HepG2 (cell line): ENCODE data around the gene ATP11A. TPM values are rescaled to one million over a fixed set of nuclear protein-coding genes. Genes with fewer than 3 reads are reported as not detected.

Experiments used
- CCDC6 ChIP-seq: sonication (generic); formaldehyde crosslinking; IDR thresholded peaks from 2 replicates; pipeline ENCODE4 v1.8.1; 2022; ENCODE audit warnings: mild to moderate bottlenecking, missing genetic modification reagents, moderate library complexity
- EP300 ChIP-seq, 3 experiments: sonication (generic) in 1 of 3; formaldehyde crosslinking in 1 of 3; IDR thresholded peaks; 2 replicates each; pipeline versions ENCODE4 v1.5.1 to v1.6.1; 2011 to 2020; ENCODE audit warnings: low read depth in 2 of 3, low read length in 2 of 3, borderline replicate concordance in 1 of 3, improper control_type of control experiment in 1 of 3, mild to moderate bottlenecking in 1 of 3, missing genetic modification reagents in 1 of 3, moderate library complexity in 1 of 3
- HDAC2 ChIP-seq: sonication (generic); formaldehyde crosslinking; IDR thresholded peaks from 2 replicates; pipeline ENCODE4 v1.4.0; 2020; ENCODE audit warnings: missing genetic modification reagents
- KLF11 ChIP-seq: IDR thresholded peaks from 2 replicates; pipeline ENCODE4 v1.6.1; 2016; ENCODE audit warnings: missing compliant biosample characterization
- MTA3 ChIP-seq: sonication (generic); formaldehyde crosslinking; IDR thresholded peaks from 2 replicates; pipeline ENCODE4 v1.4.0; 2020; ENCODE audit warnings: missing genetic modification reagents
- MXI1 ChIP-seq: IDR thresholded peaks from 3 replicates; pipeline ENCODE4 v1.6.1; 2012; ENCODE audit warnings: low read depth, low read length, inconsistent platforms, borderline replicate concordance
- RARG ChIP-seq: sonication (generic); formaldehyde crosslinking; IDR thresholded peaks from 2 replicates; pipeline ENCODE4 v1.4.0; 2020; ENCODE audit warnings: low read depth, mild to moderate bottlenecking, missing genetic modification reagents
- SALL1 ChIP-seq: sonication (generic); formaldehyde crosslinking; IDR thresholded peaks from 2 replicates; pipeline ENCODE4 v1.8.0; 2022; ENCODE audit warnings: mild to moderate bottlenecking, missing genetic modification reagents
- SNAI1 ChIP-seq: sonication (generic); formaldehyde crosslinking; IDR thresholded peaks from 2 replicates; pipeline ENCODE4 v1.5.0; 2020; ENCODE audit warnings: mild to moderate bottlenecking, missing genetic modification reagents, borderline replicate concordance
- TBX3 ChIP-seq: fragments of 450-650 bp; IDR thresholded peaks from 2 replicates; pipeline ENCODE4 v1.6.1; 2017; ENCODE audit warnings: antibody characterized with exemption, mild to moderate bottlenecking, inconsistent platforms, borderline replicate concordance
- ZEB1 ChIP-seq: IDR thresholded peaks from 2 replicates; pipeline ENCODE4 v1.6.1; 2012; ENCODE audit warnings: mild to moderate bottlenecking, low read depth, inconsistent platforms; ENCODE audit not compliant: insufficient replicate concordance
- ZFP36L2 ChIP-seq: sonication (generic); formaldehyde crosslinking; IDR thresholded peaks from 2 replicates; pipeline ENCODE4 v1.4.0; 2020; ENCODE audit warnings: missing genetic modification reagents
- ZFX ChIP-seq: sonication (generic); formaldehyde crosslinking; IDR thresholded peaks from 2 replicates; pipeline ENCODE4 v1.4.0; 2020; ENCODE audit warnings: mild to moderate bottlenecking, low read depth, missing genetic modification reagents, moderate library complexity
- ZSCAN22 ChIP-seq: sonication (generic); formaldehyde crosslinking; IDR thresholded peaks from 2 replicates; pipeline ENCODE4 v1.4.0; 2020; ENCODE audit warnings: mild to moderate bottlenecking, missing genetic modification reagents
- ZSCAN9 ChIP-seq: IDR thresholded peaks from 2 replicates; pipeline ENCODE4 v1.6.1; 2016; ENCODE audit warnings: borderline replicate concordance
- polyA plus RNA-seq, 8 experiments: library from polyadenylated mRNA; depleted of rRNA in 3 of 8; stranded (reverse) in 7 of 8; unstranded in 1 of 8; fragments of >200 nt; fragmentation: Illumina TruSeq in 4 of 8; extraction: Trizol in 4 of 8; gene quantifications; 2 replicates each; pipeline versions ENCODE4 v1.2.1 to v1.2.3, GENCODE V29; 2011 to 2016; ENCODE audit warnings: low read depth in 4 of 8, missing spikeins in 1 of 8, mixed read lengths in 1 of 8; ENCODE audit not compliant: insufficient read depth in 1 of 8
- total RNA-seq, 5 experiments: library from RNA; depleted of rRNA; stranded (reverse); fragments of >200 nt; fragmentation: Illumina TruSeq; extraction: Trizol; gene quantifications; 2 replicates each; pipeline ENCODE4 v1.2.3, GENCODE V29; 2016; ENCODE audit warnings: low read depth in 1 of 5
- TF ChIP-seq, protein P1 (sequence below): fragments of 450-650 bp; IDR thresholded peaks from 2 replicates; pipeline ENCODE4 v1.6.1; 2016
- TF ChIP-seq, protein P2 (sequence below): sonication (generic); formaldehyde crosslinking; IDR thresholded peaks from 2 replicates; pipeline ENCODE4 v1.5.1; 2020; ENCODE audit warnings: missing genetic modification reagents, mild to moderate bottlenecking, borderline replicate concordance
- TF ChIP-seq, protein P3 (sequence below): IDR thresholded peaks from 2 replicates; pipeline ENCODE4 v1.6.1; 2016; ENCODE audit warnings: missing compliant biosample characterization, missing genetic modification reagents, borderline replicate concordance
- TF ChIP-seq, protein P4 (sequence below): sonication (generic); formaldehyde crosslinking; IDR thresholded peaks from 2 replicates; pipeline ENCODE4 v1.5.1; 2020; ENCODE audit warnings: missing genetic modification reagents, mild to moderate bottlenecking, borderline replicate concordance
- TF ChIP-seq, protein P5 (sequence below): sonication (generic); formaldehyde crosslinking; IDR thresholded peaks from 2 replicates; pipeline ENCODE4 v1.4.0; 2020; ENCODE audit warnings: mild to moderate bottlenecking, missing genetic modification reagents

Gene ATP11A
- total and polyA plus RNA-seq, 2 of the 13 experiments (the other 11 are each of a cell fraction or from before 2014, with no cell fraction given), result 18.4 to 20.1 TPM

DNA sequence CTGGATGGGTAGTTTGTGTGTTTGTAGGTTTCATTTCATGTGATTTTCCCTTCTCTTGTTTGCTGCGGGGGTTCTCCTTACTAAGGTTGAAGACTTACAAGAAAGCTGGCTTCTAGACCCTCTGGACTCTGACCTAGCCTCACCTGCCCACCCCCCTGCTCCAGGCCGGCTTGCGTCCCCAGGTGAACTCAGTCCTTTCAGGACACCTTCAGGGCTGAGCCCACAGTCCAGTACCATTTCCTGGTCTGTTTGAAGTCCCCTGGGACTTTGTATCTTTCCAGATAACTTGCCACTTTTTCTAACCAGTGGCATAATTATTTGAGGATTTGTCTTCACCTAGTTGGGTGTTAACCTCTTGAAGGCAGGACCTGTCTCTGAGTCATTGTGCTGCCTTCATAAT is 227.9 kb downstream of the ATP11A start (continued):
- TF ChIP-seq ZEB1 (peak; percentile 40), MTA3 (CRISPR knock-in tag) (no peak), KLF11 (CRISPR knock-in tag) (no peak), ZFX (CRISPR knock-in tag) (no peak), RARG (CRISPR knock-in tag) (no peak), ZSCAN9 (CRISPR knock-in tag) (no peak), ZFP36L2 (no peak), HDAC2 (CRISPR knock-in tag) (0 out of 2 replicates have a peak, but pooled peaks have one; percentile 21), TBX3 (no peak), SALL1 (peak; percentile 40; the same call in 1 of the 2 replicates), MXI1 (no peak), SNAI1 (no peak), CCDC6 (CRISPR knock-in tag) (no peak), ZSCAN22 (CRISPR knock-in tag) (no peak), EP300 (IDR thresholded peaks at IDR 0.05; ENCODE audit: low read depth in 2 of 2, low read length in 2 of 2) (peak in 1 of 2 experiments; percentile 28; a peak in 1 of 4 replicates), EP300 (CRISPR knock-in tag; IDR thresholded peaks at IDR 0.05; ENCODE audit: borderline replicate concordance) (no peak)
- TF ChIP-seq, protein P1, sequence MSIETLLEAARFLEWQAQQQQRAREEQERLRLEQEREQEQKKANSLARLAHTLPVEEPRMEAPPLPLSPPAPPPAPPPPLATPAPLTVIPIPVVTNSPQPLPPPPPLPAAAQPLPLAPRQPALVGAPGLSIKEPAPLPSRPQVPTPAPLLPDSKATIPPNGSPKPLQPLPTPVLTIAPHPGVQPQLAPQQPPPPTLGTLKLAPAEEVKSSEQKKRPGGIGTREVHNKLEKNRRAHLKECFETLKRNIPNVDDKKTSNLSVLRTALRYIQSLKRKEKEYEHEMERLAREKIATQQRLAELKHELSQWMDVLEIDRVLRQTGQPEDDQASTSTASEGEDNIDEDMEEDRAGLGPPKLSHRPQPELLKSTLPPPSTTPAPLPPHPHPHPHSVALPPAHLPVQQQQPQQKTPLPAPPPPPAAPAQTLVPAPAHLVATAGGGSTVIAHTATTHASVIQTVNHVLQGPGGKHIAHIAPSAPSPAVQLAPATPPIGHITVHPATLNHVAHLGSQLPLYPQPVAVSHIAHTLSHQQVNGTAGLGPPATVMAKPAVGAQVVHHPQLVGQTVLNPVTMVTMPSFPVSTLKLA, result no peak
- TF ChIP-seq, protein P2, sequence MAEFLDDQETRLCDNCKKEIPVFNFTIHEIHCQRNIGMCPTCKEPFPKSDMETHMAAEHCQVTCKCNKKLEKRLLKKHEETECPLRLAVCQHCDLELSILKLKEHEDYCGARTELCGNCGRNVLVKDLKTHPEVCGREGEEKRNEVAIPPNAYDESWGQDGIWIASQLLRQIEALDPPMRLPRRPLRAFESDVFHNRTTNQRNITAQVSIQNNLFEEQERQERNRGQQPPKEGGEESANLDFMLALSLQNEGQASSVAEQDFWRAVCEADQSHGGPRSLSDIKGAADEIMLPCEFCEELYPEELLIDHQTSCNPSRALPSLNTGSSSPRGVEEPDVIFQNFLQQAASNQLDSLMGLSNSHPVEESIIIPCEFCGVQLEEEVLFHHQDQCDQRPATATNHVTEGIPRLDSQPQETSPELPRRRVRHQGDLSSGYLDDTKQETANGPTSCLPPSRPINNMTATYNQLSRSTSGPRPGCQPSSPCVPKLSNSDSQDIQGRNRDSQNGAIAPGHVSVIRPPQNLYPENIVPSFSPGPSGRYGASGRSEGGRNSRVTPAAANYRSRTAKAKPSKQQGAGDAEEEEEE (CRISPR knock-in tag), result no peak
- TF ChIP-seq, protein P3, sequence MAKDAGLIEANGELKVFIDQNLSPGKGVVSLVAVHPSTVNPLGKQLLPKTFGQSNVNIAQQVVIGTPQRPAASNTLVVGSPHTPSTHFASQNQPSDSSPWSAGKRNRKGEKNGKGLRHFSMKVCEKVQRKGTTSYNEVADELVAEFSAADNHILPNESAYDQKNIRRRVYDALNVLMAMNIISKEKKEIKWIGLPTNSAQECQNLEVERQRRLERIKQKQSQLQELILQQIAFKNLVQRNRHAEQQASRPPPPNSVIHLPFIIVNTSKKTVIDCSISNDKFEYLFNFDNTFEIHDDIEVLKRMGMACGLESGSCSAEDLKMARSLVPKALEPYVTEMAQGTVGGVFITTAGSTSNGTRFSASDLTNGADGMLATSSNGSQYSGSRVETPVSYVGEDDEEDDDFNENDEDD, result no peak
- TF ChIP-seq, protein P4, sequence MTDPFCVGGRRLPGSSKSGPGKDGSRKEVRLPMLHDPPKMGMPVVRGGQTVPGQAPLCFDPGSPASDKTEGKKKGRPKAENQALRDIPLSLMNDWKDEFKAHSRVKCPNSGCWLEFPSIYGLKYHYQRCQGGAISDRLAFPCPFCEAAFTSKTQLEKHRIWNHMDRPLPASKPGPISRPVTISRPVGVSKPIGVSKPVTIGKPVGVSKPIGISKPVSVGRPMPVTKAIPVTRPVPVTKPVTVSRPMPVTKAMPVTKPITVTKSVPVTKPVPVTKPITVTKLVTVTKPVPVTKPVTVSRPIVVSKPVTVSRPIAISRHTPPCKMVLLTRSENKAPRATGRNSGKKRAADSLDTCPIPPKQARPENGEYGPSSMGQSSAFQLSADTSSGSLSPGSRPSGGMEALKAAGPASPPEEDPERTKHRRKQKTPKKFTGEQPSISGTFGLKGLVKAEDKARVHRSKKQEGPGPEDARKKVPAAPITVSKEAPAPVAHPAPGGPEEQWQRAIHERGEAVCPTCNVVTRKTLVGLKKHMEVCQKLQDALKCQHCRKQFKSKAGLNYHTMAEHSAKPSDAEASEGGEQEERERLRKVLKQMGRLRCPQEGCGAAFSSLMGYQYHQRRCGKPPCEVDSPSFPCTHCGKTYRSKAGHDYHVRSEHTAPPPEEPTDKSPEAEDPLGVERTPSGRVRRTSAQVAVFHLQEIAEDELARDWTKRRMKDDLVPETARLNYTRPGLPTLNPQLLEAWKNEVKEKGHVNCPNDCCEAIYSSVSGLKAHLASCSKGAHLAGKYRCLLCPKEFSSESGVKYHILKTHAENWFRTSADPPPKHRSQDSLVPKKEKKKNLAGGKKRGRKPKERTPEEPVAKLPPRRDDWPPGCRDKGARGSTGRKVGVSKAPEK, result no peak
- TF ChIP-seq, protein P5, sequence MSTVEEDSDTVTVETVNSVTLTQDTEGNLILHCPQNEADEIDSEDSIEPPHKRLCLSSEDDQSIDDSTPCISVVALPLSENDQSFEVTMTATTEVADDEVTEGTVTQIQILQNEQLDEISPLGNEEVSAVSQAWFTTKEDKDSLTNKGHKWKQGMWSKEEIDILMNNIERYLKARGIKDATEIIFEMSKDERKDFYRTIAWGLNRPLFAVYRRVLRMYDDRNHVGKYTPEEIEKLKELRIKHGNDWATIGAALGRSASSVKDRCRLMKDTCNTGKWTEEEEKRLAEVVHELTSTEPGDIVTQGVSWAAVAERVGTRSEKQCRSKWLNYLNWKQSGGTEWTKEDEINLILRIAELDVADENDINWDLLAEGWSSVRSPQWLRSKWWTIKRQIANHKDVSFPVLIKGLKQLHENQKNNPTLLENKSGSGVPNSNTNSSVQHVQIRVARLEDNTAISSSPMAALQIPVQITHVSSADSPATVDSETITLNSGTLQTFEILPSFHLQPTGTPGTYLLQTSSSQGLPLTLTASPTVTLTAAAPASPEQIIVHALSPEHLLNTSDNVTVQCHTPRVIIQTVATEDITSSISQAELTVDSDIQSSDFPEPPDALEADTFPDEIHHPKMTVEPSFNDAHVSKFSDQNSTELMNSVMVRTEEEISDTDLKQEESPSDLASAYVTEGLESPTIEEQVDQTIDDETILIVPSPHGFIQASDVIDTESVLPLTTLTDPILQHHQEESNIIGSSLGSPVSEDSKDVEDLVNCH (CRISPR knock-in tag), result no peak
